HG02970 (cell line): Measurements from ENCODE around the gene MCC.
"Not testable (repeated sequence)": the region's sequence is repeated elsewhere in the genome, so short reads cannot be mapped to it uniquely, and the experiment has no call there.

ENCODE experiments used
- ATAC-seq: cut with Tn5 transposase; IDR thresholded peaks from one replicate; pipeline ENCODE4 v1.9.1; 2021; ENCODE audit warnings: mild to moderate bottlenecking, moderate library complexity, moderate number of reproducible peaks; ENCODE audit not compliant: unreplicated experiment, low FRiP score

Gene MCC

DNA sequence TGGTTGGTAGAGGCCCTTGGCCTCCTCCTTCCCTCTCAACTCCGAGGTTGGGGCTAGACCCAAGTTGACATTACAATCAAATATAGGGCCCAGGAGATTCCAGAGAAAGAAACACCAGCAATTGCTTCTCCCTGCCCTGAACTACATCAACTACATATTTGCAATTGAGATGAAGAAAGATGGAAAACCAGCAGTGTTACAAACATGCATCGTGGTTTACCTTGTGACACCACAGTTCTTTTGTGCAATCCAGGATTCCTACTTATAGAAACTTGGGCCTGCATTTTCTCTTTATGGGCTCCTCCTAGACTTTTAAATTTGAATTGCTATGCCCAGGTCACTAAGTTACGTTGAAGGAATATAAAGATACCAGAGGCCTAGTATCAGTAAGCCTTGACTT is 384.9 kb downstream of the MCC start:
- ATAC-seq, result no peak

GRCh38 chr5:113102121-113102531 is 386.1 kb downstream of the MCC start:
- no peak for ATAC-seq

DNA sequence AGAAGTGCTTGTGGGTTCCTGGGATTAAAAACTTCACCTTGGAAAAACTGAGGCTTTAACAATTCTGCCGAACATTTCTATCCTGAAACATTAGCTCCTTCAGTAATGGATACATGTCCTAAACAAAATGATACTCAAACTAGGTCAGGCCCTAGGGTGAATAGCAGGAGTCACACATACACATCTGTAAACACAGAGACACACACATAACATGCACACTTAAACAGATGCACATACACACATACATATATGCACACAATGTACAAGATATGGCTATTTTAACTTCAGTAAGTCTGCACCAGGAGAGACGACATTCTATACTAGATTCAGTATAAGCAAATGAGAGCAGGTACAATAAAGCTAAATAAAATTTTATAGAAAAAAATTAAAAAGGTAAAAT is 387.3 kb downstream of the MCC start:
- no peak for ATAC-seq

DNA sequence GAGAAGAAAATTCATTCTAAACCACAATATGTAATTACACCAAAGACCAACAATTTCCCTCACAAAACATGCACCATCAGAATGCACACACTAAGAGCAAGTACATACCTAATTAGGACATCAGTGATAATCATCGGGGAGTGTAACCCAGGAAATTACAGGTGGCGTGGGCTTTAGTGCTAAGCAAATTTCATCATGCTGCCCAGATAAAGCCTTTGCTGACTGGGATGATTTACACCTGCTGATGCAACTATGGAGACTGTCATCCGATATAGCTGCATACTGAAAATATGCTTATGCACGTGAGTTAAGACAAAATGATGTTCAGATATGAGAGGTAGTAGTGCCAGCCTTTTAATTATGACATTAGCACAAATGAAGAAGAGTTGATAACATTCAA is 388.4 kb downstream of the MCC start:
- ATAC-seq, result no peak

- no peak for ATAC-seq
Measured at GRCh38 chr5:113098378-113098777, 389.9 kb downstream of the MCC start.

DNA sequence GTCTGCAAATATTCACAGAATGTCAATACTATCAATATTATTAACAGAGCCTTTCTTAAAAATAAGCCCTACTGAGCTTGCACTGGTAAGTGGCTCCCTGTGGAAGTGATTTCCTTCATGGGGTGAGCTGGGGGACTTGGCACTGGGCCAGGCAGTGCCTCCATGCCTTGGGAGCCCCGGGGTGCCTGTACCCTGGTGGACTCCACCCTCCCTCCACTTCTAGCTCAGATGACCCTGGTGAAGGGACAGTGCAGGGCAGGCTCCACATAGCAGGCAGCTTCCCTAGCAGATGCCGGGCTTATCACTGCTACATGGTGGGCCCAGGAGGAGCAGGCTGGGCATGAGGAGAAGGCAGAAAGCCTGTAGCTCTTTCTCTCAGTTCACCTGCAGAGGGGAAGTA is 392.4 kb downstream of the MCC start:
- no peak for ATAC-seq

DNA sequence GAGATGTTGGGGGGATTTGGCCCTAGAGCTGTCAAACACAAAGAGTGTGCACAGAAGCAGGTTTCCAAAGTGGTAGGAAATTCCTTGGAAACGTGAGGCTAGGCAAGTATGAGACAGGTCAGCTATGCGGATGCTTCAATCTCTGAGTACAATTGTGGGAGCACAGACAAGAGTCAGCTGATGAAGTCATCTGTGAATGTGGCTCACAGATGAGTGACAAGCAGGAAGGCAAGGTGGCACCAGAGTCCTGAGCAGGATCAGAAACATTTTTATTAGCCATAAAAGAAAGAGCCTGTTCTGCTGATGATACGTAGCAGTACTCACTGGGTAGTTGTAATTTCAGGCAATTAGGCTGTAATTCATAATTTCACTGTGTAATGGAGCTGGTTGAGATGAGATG is 394.7 kb downstream of the MCC start:
- no peak for ATAC-seq

DNA sequence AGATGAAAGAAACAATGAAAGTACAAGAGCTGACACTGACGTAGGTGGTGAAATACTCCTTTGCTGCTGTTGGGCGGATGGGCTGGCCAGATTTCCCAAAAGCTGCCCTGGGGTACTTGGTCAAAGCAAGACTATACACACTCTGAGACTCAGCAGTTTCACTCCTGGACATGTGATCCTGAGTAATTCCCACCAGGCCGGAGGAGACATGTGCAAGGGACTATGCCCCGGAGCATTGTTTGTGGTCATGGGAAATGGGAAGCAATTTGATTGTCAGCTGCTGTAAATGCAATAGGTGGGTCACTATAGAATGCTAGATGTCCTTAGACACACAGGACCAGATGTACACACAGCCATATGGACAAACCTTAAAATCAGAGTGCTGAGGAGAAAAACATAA is 395.6 kb downstream of the MCC start:
- no peak for ATAC-seq

DNA sequence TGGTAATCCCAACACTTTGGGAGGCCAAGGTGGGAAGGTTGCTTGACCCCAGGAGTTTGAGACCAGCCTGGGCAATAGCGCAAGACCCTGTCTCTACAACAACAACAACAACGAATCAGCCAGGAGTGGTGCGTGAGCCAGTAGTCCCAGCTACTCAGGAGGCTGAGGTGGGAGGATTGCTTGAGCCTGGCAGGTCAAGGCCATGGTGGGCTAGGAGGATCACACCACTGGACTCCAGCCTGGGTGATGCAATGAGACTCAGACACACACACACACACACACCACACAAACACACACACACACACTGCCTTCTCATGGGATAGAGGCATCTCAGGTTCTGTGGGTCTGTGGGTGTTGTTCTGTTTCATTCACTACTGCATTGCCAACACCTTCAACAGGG is 396.6 kb downstream of the MCC start:
- ATAC-seq, result no peak

- no peak for ATAC-seq
Measured at GRCh38 chr5:113090336-113091106, 397.7 kb downstream of the MCC start.

DNA sequence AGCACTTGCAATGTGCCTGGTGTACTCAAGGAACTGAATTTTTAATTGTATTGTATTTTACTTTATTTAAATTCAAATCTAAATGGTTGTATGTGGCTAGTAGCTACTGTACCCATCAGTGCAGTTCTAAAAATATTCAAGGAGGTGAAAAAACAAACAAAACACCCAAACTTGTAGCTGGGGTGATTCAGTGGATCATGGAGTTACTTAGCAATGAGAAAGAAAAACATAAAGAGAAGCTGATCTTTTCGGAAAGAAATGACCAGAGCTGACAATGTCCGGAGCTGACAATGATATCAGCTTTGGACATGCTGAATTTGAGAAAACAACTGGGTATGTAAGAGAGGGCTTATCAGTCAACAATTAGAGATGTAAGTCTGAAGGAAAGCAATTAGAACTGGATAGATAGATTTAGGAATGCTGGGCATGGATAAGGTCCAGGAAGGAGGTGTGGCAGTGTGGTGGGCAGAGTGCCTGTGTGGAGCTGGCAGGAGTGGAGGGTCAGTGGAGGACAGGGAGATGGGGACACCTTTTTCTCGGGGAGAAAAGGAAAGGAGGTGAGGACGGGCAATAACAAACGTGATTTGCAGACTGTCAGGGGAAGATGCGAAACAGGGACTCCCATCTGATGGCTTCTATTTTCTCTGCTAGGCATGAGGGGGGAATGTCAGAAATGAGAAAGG is 398.5 kb downstream of the MCC start:
- no peak for ATAC-seq

DNA sequence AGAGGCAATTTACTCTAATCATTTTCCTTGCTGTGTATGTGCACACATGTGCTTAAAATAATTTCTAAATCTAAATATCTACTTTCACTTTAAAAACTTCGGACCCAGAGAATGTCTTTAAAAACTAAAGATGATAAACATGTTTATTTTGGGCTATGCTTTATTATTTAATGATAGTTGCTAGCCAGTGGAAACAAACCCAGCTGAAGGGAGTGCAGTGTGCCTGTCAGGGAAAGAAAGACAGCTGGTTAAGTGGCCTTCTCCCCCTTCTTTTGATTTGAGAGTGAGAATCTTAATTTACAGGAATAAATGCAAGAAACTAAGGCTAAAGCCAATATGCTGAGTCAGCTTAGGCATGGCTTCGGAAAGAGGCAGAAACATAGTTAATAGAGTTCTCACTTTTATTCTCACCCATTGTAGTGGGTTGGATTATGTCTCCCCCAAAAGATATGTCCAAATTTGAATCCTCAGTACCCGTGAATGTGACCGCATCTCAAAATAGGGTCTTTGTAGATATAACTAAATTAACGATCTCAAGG is 400.2 kb downstream of the MCC start:
- no peak for ATAC-seq

- ATAC-seq, result no peak
Measured at GRCh38 chr5:113085880-113086409, 402.3 kb downstream of the MCC start.

GRCh38 chr5:113085084-113085414 is 403.2 kb downstream of the MCC start:
- no peak for ATAC-seq

GRCh38 chr5:113084402-113085083 is 403.7 kb downstream of the MCC start:
- ATAC-seq, result no peak

DNA sequence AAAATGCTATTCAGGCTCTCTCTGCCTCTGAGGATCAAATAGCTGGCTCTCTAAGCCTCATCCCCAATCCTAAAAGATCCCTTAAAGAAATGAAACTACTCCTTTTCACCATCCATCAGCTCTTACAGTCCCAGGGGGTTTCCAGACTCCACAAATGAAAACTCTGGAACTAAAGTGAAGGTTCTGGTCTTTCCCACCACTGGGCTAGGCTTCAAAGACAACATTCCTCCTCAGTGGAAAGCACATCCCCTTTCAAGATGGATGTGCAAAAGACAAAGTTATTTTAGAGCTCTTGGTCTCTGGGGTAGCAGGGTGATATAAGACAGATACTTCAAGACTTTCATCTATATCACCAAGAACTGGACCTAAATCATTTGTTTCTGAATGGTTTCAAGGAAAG is 404.8 kb downstream of the MCC start:
- ATAC-seq, result no peak

GRCh38 chr5:113082547-113082905 is 405.7 kb downstream of the MCC start:
- no peak for ATAC-seq

DNA sequence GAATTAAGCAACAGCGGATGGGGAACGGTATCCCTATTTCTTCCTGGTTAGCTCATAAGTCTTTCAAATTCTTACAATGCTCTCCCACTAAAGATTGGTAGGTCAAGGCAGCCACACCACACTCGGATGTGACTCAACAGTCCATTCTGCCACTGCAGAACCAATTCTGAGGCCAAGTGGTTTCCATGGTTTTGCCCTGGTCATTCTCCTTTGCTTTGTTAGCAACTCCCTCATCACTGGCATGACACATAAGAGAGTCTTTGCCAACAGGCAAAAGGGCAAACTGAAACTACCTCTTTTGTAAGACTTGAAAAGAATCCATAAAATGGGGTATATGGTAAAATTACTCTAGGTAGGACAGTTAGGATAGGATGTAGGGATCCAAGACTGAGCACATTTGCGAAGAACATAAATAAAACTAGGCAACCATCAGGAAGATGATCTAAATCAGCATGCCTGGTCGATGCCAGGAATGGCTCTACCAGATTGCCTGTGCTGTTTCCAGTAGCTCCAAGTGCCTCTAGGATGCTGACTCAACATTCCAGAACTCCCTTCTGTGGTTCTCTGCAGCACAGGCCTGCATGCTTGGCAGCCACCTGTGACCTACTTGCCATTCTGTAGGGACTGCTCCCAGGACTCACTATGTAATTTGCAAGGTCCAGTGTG is 406.2 kb downstream of the MCC start:
- no peak for ATAC-seq

DNA sequence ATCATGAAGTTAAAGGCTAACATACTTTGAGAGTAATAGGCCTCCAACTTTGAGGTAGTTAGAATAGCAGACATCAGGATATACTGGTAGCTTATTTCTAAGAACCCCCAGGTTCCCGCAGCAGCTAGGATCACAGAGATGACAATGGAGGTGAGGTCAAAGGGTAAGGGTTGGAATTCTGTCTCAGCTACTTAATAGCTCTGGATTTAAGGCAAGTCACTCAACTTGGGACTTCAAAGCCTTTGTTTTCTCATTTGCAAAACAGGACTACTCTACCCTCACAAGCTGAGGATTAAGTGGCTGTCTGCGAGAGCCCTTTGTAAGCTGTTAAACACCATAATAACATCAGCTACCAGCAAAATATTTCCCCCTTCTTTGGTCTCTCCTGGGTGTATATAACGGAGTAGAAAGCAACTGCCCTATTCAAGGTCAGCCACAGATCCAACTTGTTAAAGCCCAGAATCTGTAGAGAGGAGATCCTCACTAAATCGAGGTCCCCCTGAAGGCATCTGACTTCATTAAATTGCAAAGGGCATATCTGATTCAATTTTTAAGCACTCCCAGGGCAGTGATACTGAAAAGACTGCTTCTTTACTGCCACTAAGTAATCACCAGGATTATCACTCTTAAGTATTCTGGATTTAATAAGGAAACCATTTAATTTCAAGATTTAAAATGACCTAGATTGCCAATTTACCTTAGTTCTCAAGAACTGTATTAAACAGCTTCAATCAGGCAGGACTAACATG is 407.0 kb downstream of the MCC start:
- ATAC-seq, result no peak

DNA sequence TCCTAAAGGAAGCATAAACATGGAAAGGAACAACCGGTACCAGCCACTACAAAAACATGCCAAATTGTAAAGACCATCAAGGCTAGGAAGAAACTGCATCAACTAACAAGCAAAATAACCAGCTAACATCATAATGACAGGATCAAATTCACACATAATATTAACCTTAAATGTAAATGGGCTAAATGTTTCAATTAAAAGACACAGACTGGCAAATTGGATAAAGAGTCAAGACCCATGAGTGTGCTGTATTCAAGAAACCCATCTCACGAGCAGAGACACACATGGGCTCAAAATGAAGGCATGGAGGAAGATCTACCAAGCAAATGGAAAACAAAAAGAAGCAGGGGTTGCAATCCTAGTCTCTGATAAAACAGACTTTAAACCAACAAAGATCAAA is 411.6 kb downstream of the MCC start:
- ATAC-seq, result not testable (repeated sequence)
